Lower leg skin (tissue), 4 donors: Measurements from ENCODE around the gene RAD54L. TPM values are rescaled to one million over a fixed set of nuclear protein-coding genes. Genes with fewer than 3 reads are reported as not detected.

Experiments used
- DNase-seq, 2 donors: peaks; one replicate each; pipeline ENCODE4 v3.0.0-alpha.2; 2019; ENCODE audit warnings: low spot score in 2 of 2
- H3K4me3 ChIP-seq: fragments of 200-600 bp; sonication (generic); 2 replicates; pipeline ENCODE4 v1.5.1; 2017; ENCODE audit warnings: mild to moderate bottlenecking, low read depth; ENCODE audit not compliant: poor library complexity, severe bottlenecking
- POLR2A ChIP-seq, 2 donors: fragments of 450-650 bp; IDR thresholded peaks; one replicate each; pipeline ENCODE4 v1.6.1; 2016 to 2017; ENCODE audit warnings: antibody characterized with exemption in 2 of 2, mild to moderate bottlenecking in 1 of 2, moderate library complexity in 1 of 2
- WGBS, 2 donors: methylation state at CpG; one replicate each; pipeline ENCODE4 v1.1.5; 2018; 5-methylcytosine and 5-hydroxymethylcytosine counted together
- intact Hi-C: fragments of 100-400 bp; cut with DNase I; formaldehyde crosslinking; loops from one replicate; pipeline ENCODE4 v1.15.0; 2023; ENCODE audit warnings: low total_unique reads
- total RNA-seq, 4 donors: library from RNA; depleted of rRNA; stranded (reverse); fragments of >200 nt; gene quantifications; one replicate each; pipeline ENCODE4 v1.1.0, GENCODE V29; 2016
- TF ChIP-seq, protein P1 (sequence below), 3 donors: fragments of 450-650 bp; IDR thresholded peaks; one replicate each; pipeline ENCODE4 v1.5.1; 2016; ENCODE audit warnings: antibody characterized with exemption in 3 of 3, mild to moderate bottlenecking in 3 of 3, moderate library complexity in 2 of 3

The RAD54L gene
- under 1 TPM; 0.19 to 0.89 (median 0.47) TPM for total RNA-seq

DNA sequence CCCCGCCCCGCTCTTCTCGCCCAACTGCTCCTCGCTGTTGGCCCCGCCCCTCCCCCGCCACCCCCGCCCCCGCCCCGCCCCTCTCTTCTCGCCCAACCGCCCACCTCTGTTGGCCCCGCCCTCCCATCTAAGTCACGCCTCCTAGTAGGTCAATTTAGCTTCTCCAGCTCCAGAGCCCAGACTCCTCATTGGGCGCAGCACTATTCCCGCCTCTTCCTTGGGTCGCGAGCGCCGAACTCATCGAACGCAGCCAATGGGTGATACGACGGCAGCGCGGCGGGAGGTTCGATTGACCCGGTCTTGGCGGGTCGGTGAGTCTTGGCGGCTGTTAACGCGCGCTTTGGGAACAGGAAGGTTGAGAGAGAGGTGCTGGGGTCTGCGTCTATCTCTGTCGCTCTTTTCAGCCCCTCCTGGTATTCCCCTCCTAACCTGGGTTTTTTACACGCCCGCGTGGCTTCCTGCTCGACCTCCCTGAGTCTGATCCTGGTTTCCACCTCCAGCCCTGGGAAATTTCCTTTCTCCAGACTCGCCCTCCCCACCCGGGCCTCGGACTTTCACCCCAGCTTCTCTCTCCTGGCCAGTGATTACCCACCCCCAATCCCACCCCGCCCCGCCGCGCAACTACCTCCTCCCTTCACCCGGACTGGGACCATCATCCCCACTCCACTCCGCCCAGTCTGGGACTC, at the start of gene RAD54L:
TSS of gene RAD54L (plus strand) at position 328 of the 686 bp plus-strand sequence. CDS start 643 bp downstream, outside the sequence.
- WGBS, 2 donors = 1 to 2% methylated on average over 37 to 40 of the region's 49 CpGs
- intact Hi-C loops = no loop called here
- peak; percentile 98 to 99 for DNase-seq
- H3K4me3 ChIP-seq = peak within 1 kb of the TSS; percentile 44
- TF ChIP-seq, protein P1, sequence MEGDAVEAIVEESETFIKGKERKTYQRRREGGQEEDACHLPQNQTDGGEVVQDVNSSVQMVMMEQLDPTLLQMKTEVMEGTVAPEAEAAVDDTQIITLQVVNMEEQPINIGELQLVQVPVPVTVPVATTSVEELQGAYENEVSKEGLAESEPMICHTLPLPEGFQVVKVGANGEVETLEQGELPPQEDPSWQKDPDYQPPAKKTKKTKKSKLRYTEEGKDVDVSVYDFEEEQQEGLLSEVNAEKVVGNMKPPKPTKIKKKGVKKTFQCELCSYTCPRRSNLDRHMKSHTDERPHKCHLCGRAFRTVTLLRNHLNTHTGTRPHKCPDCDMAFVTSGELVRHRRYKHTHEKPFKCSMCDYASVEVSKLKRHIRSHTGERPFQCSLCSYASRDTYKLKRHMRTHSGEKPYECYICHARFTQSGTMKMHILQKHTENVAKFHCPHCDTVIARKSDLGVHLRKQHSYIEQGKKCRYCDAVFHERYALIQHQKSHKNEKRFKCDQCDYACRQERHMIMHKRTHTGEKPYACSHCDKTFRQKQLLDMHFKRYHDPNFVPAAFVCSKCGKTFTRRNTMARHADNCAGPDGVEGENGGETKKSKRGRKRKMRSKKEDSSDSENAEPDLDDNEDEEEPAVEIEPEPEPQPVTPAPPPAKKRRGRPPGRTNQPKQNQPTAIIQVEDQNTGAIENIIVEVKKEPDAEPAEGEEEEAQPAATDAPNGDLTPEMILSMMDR (IDR thresholded peaks at IDR 0.05) = no peak
- TF ChIP-seq POLR2A (IDR thresholded peaks at IDR 0.05) = no peak

DNA sequence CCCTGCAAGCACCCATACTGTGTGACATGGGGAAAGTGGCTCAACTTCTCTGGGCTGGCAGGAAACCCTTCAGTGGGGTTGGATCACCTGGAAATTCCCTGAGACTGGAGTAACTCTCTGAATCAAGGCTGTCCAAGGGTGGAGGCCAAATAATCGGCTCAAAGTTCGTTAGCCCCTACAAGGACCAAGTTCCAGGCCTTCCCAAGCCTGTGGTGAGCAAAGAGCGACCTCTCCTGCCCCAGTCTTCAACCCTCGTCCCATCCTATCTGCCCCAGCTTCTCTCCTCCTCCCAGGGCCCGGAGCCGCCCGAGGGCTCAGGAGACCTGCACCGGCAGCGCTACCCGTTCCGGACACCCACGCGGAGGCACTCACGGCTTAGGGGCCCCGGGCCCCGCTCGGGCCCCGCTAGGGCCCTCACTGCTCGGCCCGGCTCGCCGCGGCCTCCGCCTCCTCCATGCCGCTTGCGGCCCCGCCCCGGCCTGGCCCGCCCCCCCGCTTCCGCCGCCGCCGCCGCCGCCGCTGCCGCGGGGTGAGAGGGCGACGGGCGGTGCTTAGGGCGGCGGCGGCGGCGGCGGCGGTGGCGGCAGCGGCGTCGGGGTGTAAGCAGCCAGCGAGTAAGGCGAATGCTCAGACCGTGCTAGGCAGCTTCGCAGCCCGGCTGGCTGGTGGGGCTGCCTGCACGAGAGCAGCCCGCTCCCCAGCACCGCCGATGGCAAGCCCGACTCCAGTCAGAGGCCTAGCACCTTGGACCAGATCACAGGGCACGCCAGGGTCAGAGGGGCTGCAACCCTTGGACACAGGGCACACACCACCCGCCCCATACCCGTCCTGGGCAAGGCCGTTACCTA, 49.4 kb upstream of the RAD54L start, which contains the start of gene POMGNT1:
TSS of gene POMGNT1 (minus strand) at position 471 of the 848 bp plus-strand sequence. CDS start 613 bp downstream, outside the sequence.
- WGBS, 2 donors = 1% methylated on average over 19 to 41 of the region's 67 CpGs
- intact Hi-C loops = no loop called here
- TF ChIP-seq POLR2A (IDR thresholded peaks at IDR 0.05) = no peak
- TF ChIP-seq, protein P1 (IDR thresholded peaks at IDR 0.05) = no peak
- DNase-seq = no peak
- H3K4me3 ChIP-seq = peak within 1 kb of the TSS; percentile 50

DNA sequence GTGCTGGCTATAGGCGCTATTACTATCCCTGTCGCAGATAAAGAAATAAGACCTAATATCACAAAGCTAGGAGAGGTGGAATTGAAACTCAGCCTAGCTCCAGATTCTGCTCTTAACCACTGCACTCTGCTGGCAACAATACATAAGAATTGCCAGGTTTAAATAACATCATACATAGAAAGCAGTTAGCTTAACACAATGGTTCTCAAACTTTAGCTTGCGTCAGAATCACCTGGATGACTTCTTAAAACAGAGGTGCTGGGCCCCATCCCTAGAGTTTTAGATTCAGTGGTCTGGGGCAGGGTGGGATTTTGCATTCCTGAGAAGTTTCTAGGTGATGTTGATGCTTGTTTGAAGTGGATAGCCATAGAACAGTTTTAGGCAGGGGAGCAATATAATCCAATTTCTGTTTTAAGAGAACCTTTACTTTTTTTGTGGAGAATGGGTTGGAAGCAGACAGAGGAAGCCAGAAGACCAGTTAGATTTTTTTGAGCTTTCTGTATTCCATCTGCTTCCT, 48.3 kb upstream of the RAD54L start:
- WGBS, 2 donors = 54 to 59% methylated on average over 3 of the region's 3 CpGs
- DNase-seq = no peak
- intact Hi-C loops = no loop called here
- H3K4me3 ChIP-seq = no peak overlapping the region
- no peak for TF ChIP-seq POLR2A (IDR thresholded peaks at IDR 0.05)
- TF ChIP-seq, protein P1 (IDR thresholded peaks at IDR 0.05) = no peak

DNA sequence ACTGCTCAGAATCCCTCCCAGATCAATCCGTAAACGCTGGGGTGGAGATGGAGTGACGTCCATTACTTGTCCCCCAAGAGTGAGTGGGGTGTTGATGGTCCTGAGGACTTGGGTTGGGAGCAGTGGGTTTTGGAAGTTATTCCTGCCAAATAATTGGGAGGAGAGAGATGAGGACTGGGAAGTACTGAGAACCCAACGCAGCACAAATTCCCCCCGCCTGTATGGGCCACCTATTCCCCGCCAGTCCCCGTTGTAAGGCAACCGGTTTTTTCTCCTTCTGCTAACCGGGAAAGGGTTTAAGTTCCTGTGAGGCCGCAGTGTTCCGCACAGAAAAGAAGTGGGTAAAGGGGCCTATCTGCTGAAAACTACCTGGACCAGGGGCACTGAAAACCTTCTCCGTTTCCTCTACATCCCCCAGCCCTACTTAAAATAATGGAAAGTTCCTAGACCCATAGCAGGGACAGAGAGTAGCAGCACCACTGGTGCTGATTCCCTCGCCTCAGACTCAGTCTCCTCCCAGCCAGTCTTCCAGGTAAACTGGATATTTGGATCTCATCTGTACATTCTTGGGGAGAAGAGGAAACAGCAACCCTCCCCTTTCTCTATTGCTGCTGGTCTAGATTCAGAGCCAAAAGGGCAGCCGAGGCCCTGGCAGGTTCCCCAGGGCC, 43.7 kb upstream of the RAD54L start:
- WGBS, 2 donors = 9 to 11% methylated on average over 14 of the region's 14 CpGs

DNA sequence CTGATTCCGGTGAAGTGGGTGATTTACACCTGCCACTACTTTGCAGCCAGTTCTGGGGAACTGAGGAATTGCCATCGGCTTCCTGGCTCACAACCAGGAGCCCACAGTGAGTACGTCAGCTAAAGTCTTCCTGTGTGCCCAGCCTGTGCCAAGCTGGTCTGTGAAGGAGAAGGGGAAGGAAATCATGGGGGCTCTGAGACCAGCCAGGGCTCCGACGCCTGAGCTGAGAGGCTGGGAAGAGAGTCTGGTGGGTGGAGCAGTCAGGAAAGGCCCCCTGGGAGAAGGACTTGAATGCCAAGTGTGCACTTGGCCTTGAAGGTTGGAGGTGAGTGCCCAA, 43.2 kb upstream of the RAD54L start:
- WGBS, 2 donors = 7 to 17% methylated on average over 5 of the region's 5 CpGs
- intact Hi-C loops = no loop called here
- TF ChIP-seq, protein P1 (IDR thresholded peaks at IDR 0.05) = no peak
- TF ChIP-seq POLR2A (IDR thresholded peaks at IDR 0.05) = no peak
- peak in 1 of 2 donors; percentile 90 for DNase-seq
- H3K4me3 ChIP-seq = no peak overlapping the region

More for the DNA sequence above, 43.7 kb upstream of the RAD54L start:
- TF ChIP-seq POLR2A (IDR thresholded peaks at IDR 0.05) = no peak
- TF ChIP-seq, protein P1 (IDR thresholded peaks at IDR 0.05) = no peak
- no peak for DNase-seq
- peak overlapping the region; percentile 42 for H3K4me3 ChIP-seq
- intact Hi-C loops = no loop called here
